Progenitor cell of endocrine pancreas (in vitro differentiated cells): ENCODE results near the gene RAD52. TPM values are rescaled to one million over a fixed set of nuclear protein-coding genes. Genes with fewer than 3 reads are reported as not detected.
A peak's percentile ranks its signal among the peaks of the same experiment; 100 is the strongest.

Experiments used
- DNase-seq: peaks from one replicate; pipeline ENCODE4 v3.0.0; 2021; ENCODE audit warnings: low spot score; ENCODE audit not compliant: unreplicated experiment
- H3K27ac Mint-ChIP-seq: 2 replicates; pipeline ENCODE4 v1.8.0; 2021; ENCODE audit warnings: mild to moderate bottlenecking, moderate library complexity, mixed read lengths
- H3K27me3 Mint-ChIP-seq: 2 replicates; pipeline ENCODE4 v1.8.0; 2021; ENCODE audit warnings: mixed read lengths
- H3K36me3 Mint-ChIP-seq: 2 replicates; pipeline ENCODE4 v1.8.0; 2022; ENCODE audit warnings: mixed read lengths; ENCODE audit not compliant: insufficient read depth
- H3K4me1 Mint-ChIP-seq: 2 replicates; pipeline ENCODE4 v1.8.0; 2021; ENCODE audit warnings: low read depth, mixed read lengths
- H3K4me3 Mint-ChIP-seq: 2 replicates; pipeline ENCODE4 v1.8.0; 2021; ENCODE audit warnings: low read depth, mild to moderate bottlenecking, moderate library complexity, mixed read lengths
- H3K9me3 Mint-ChIP-seq: 2 replicates; pipeline ENCODE4 v1.8.0; 2021; ENCODE audit warnings: low read depth, mixed read lengths
- long read RNA-seq: library from polyadenylated mRNA; unstranded; transcript quantifications from one replicate; pipeline ENCODE4 v2.0.0, GENCODE V29; 2020
- total RNA-seq: library from RNA; stranded (reverse); gene quantifications from 2 replicates; pipeline ENCODE4 v1.2.1, GENCODE V29; 2021
- TF ChIP-seq, protein P1 (sequence below): fragments of 200-600 bp; sonication (generic); IDR thresholded peaks from one replicate; pipeline ENCODE4 v1.5.0; 2021; ENCODE audit warnings: antibody characterized with exemption, mild to moderate bottlenecking; ENCODE audit not compliant: unreplicated experiment

The RAD52 gene
- 41.2 and 52.6 TPM in 2 replicates for total RNA-seq
- long read RNA-seq, transcript RAD52-202 (12 exons, 2,710 nt): major isoform, 8 of 56 reads
- long read RNA-seq, partial matches to known transcripts: 13 of 56 reads
- long read RNA-seq, other reads (novel, unspliced or antisense): 34 of 56 reads

DNA sequence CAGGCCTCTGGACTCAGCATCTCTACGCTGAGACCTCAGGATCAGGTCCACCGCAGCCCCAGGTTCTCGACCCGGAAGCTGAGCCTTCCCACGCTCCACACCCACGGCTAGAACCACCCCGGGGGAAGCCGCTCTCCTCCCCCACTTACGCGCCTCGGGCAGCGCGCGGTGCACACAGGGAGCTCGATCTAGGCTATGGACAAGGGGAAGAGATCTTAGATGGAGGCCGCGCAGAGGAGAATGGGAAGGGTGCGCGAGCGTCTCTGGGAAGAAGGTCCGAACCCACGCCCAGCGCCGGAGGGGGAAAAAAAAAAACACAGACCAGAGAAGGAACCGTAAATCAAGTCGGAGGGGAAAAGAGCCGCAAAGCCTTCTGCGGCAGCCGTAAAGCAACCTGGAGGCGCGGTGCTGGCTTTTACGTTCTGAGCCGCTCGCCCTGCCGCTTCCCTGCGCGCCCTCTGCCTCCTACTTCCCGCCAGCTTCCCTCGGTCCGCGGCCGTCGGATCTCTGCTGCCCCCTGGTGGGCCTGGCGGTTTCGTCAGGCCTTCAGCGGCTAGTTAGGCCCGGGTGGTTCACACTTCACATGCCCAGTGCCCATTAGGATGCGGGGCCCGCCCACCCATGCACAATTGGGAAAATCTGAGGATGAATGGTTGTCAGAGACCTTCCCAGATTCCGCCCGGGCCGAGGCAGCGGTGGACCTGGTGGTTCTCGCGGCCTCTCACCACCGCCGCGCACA lies at the start of gene RAD52:
TSS of gene RAD52 (minus strand) at position 242 of the 739 bp plus-strand sequence. CDS start 16,636 bp downstream, outside the sequence.
- Mint-ChIP-seq H3K27ac (peak within 1 kb of the TSS; percentile 99), H3K4me1 (peaks cover 20% of the 10 kb centered on the region), H3K4me3 (peak within 1 kb of the TSS; percentile 97), H3K27me3 (no peaks in the 10 kb centered on the region), H3K9me3 (no peaks in the 10 kb centered on the region), H3K36me3 (peaks cover 8% of the 10 kb centered on the region)
- TF ChIP-seq, protein P1, sequence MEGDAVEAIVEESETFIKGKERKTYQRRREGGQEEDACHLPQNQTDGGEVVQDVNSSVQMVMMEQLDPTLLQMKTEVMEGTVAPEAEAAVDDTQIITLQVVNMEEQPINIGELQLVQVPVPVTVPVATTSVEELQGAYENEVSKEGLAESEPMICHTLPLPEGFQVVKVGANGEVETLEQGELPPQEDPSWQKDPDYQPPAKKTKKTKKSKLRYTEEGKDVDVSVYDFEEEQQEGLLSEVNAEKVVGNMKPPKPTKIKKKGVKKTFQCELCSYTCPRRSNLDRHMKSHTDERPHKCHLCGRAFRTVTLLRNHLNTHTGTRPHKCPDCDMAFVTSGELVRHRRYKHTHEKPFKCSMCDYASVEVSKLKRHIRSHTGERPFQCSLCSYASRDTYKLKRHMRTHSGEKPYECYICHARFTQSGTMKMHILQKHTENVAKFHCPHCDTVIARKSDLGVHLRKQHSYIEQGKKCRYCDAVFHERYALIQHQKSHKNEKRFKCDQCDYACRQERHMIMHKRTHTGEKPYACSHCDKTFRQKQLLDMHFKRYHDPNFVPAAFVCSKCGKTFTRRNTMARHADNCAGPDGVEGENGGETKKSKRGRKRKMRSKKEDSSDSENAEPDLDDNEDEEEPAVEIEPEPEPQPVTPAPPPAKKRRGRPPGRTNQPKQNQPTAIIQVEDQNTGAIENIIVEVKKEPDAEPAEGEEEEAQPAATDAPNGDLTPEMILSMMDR: peak; percentile 100
- peak; percentile 100 for DNase-seq

DNA sequence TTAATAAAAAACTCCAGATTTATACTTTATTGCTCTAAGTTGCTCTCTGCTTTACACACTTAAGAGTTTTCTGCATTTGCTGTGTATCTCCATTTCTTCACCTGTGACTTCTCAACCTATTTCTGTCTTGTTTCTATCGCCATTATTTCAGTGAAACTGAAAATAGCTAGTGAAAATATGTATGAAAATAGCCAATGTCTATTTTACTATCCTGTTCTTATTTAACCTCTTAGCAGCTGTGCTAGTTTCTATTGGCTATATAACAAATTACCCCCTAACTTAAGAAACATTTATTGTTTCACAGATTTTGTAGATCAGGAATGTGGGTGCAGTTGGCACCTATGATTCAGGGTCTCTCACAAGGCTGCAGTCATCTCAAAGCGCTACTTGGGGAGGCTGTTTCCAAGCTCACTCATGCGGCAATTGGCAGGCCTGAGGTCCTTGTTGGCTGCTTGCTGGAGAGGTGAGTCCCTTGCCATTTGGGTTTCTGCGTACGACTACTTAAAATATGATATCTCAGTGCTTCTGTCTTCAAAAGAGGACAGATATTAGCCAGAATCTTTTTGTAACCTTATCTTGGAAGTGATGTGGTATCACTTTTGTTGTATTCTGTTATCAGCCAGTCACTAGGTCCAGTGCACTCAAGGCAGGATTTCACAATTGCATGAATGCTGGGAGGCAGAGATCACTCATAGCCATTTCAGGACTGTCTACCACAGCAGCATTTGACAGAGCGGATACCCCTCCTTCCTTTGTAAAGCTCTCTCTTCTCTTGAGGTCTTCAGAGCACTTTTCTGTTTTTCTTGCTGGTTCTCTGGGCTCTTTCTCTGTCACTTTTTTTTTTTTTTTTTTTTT lies 48.8 kb upstream of the RAD52 start:
- Mint-ChIP-seq H3K4me3 (no peak overlapping the region), H3K36me3 (peaks cover 5% of the 10 kb centered on the region), H3K27ac (no peak overlapping the region), H3K4me1 (peaks cover 2% of the 10 kb centered on the region), H3K27me3 (no peaks in the 10 kb centered on the region), H3K9me3 (no peaks in the 10 kb centered on the region)
- TF ChIP-seq, protein P1: no peak
- DNase-seq: no peak

- no peaks in the 10 kb centered on the region for H3K27me3 Mint-ChIP-seq
Observed at GRCh38 chr12:997505-997904, 48.0 kb upstream of the RAD52 start.

GRCh38 chr12:996881-997280 lies 47.4 kb upstream of the RAD52 start:
- Mint-ChIP-seq H3K27ac (no peak overlapping the region), H3K36me3 (peaks cover 4% of the 10 kb centered on the region), H3K4me1 (peaks cover 11% of the 10 kb centered on the region), H3K9me3 (no peaks in the 10 kb centered on the region), H3K27me3 (no peaks in the 10 kb centered on the region), H3K4me3 (no peak overlapping the region)
- no peak for DNase-seq
- TF ChIP-seq, protein P1: no peak

More at GRCh38 chr12:997505-997904, 48.0 kb upstream of the RAD52 start:
- TF ChIP-seq, protein P1: no peak
- Mint-ChIP-seq H3K9me3 (no peaks in the 10 kb centered on the region), H3K4me1 (peaks cover 5% of the 10 kb centered on the region), H3K4me3 (no peak overlapping the region), H3K36me3 (peaks cover 5% of the 10 kb centered on the region), H3K27ac (no peak overlapping the region)
- DNase-seq: no peak

GRCh38 chr12:992647-993046 lies 43.2 kb upstream of the RAD52 start:
- no peaks in the 10 kb centered on the region for H3K27me3 Mint-ChIP-seq
- H3K4me1 Mint-ChIP-seq: peaks cover 30% of the 10 kb centered on the region
- H3K27ac Mint-ChIP-seq: no peak overlapping the region
- DNase-seq: no peak
- H3K4me3 Mint-ChIP-seq: peak overlapping the region; percentile 96
- no peaks in the 10 kb centered on the region for H3K9me3 Mint-ChIP-seq
- H3K36me3 Mint-ChIP-seq: peaks cover 2% of the 10 kb centered on the region
- TF ChIP-seq, protein P1: no peak
